Stimulated activated CD8-positive, alpha-beta memory T cell treated with anti-CD3 and anti-CD28 coated beads, Interleukin-12 subunit alpha, Interleukin-12 subunit beta, amount 100 ng/mL, for 4 hours (primary cell): ENCODE results near the gene PCDHB3.
"Not testable (repeated sequence)": the region's sequence is repeated elsewhere in the genome, so short reads cannot be mapped to it uniquely, and the experiment has no call there.

Experiments used
- DNase-seq: peaks from one replicate; pipeline ENCODE4 v3.0.0-alpha.2; 2020; ENCODE audit warnings: low read depth

PCDHB3 gene

DNA sequence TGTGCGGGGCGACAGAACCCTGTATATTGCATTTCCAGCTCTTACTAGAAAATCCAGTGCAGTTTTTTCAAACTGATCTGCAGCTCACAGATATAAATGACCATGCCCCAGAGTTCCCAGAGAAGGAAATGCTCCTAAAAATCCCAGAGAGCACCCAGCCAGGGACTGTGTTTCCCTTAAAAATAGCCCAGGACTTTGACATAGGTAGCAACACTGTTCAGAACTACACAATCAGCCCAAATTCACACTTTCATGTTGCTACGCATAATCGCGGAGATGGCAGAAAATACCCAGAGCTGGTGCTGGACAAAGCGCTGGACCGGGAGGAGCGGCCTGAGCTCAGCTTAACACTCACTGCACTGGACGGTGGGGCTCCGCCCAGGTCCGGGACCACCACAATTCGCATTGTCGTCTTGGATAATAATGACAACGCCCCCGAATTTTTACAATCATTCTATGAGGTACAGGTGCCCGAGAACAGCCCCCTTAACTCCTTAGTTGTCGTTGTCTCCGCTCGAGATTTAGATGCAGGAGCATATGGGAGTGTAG is 35.5 kb downstream of the PCDHB3 start:
- DNase-seq: no peak

- not testable (repeated sequence) for DNase-seq
These were observed 37.1 kb downstream of the PCDHB3 start for GRCh38 chr5:141137346-141137745.

DNA sequence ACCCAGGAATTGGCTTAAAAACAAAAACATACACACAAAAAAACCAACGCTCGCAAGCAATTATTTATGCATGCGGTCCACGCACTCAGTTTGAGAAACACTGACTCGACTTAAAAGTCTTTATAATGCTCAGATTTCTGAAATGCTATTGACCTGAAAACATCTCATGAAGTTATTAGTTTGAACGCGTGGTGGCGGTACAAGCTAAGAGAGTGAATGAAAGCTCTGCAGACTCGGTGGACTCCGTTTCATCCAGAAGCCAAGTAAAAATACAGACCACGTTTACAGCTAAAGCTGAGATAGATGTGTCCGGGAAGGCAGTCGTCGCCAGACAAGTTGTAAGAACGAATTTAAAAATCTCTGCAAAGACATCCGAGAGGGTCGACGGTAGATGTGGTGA is 49.5 kb downstream of the PCDHB3 start, which contains the start of gene PCDHB6:
TSS of gene PCDHB6 (plus strand) at position 246 of the 400 bp plus-strand sequence. CDS start 201 bp downstream, outside the sequence.
- no peak for DNase-seq

DNA sequence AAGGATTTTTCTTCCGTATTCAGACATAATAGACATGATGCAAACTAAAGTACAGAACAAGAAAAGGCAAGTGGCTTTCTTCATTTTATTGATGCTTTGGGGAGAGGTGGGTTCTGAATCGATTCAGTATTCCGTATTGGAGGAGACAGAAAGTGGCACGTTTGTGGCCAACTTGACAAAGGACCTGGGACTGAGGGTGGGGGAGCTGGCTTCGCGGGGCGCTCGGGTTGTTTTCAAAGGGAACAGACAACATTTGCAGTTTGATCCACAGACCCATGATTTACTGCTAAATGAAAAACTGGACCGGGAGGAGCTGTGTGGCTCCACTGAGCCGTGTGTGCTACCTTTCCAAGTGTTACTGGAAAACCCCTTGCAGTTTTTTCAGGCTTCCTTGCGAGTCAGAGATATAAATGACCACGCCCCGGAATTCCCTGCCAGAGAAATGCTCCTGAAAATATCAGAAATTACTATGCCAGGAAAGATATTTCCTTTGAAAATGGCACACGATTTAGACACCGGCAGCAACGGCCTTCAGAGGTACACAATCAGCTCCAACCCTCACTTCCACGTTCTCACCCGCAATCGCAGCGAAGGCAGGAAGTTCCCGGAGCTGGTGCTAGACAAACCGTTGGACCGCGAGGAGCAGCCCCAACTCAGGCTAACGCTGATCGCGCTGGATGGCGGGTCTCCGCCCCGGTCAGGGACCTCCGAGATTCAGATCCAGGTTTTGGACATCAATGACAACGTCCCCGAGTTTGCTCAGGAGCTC is 50.1 kb downstream of the PCDHB3 start:
- no peak for DNase-seq

DNA sequence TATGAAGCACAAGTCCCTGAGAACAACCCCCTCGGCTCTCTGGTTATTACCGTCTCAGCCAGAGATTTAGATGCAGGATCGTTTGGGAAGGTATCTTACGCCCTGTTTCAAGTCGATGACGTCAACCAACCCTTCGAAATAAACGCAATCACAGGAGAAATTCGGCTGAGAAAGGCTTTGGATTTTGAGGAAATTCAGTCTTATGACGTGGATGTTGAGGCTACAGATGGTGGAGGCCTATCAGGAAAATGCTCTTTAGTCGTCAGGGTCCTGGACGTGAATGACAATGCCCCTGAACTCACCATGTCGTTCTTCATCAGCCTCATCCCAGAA is 50.7 kb downstream of the PCDHB3 start:
- no peak for DNase-seq

GRCh38 chr5:141151632-141152031 is 51.4 kb downstream of the PCDHB3 start:
- not testable (repeated sequence) for DNase-seq

DNA sequence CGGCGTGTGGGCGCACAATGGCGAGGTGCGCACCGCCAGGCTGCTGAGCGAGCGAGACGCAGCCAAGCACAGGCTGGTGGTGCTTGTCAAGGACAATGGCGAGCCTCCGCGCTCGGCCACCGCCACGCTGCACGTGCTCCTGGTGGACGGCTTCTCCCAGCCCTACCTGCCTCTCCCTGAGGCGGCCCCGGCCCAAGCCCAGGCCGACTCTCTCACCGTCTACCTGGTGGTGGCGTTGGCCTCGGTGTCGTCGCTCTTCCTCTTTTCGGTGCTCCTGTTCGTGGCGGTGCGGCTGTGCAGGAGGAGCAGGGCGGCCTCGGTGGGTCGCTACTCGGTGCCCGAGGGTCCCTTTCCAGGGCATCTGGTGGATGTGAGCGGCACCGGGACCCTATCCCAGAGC is 51.8 kb downstream of the PCDHB3 start:
- DNase-seq: not testable (repeated sequence)
